Dermis blood vessel endothelial cell (primary cell): Measurements from ENCODE around the gene RNASE3. TPM values are rescaled to one million over a fixed set of nuclear protein-coding genes. Genes with fewer than 3 reads are reported as not detected.
"Not testable (repeated sequence)": the region's sequence is repeated elsewhere in the genome, so short reads cannot be mapped to it uniquely, and the experiment has no call there.

ENCODE experiments used
- DNase-seq: peaks from one replicate; pipeline ENCODE4 v3.0.0; 2010
- total RNA-seq: library from RNA; depleted of rRNA; stranded (reverse); fragments of >200 nt; gene quantifications from 2 replicates; pipeline ENCODE4 v1.2.3, GENCODE V29; 2014

The RNASE3 gene
- total RNA-seq: not detected in 2 replicates

DNA sequence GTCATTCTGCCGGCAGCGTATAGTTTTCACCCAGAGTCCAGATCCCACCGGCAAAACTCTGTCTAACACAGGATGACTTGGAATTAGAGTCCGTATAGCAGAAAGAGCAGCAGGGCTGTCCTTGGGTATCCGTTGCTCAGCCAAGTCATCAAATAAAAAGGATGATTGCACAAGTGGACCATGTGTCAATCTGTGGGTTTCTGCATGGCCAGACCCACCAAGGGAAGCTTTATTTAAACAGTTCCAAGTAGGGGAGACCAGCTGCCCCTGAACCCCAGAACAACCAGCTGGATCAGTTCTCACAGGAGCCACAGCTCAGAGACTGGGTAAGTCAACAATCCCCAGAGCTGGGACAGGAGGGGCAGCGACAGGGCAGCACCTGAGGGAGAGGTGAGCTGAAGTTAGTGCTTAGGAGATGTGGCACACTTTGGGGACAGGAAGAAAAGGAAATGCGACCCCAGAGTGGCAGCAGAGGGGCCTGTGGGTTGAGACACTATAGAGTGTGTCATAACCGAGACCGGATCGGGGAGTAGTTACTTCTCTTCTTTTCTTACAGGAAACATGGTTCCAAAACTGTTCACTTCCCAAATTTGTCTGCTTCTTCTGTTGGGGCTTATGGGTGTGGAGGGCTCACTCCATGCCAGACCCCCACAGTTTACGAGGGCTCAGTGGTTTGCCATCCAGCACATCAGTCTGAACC lies at the start of gene RNASE3:
RNASE3 (plus strand) TSS at position 260 of the 700 bp plus-strand sequence; CDS start at position 562, 302 bp downstream.
- not testable (repeated sequence) for DNase-seq

DNA sequence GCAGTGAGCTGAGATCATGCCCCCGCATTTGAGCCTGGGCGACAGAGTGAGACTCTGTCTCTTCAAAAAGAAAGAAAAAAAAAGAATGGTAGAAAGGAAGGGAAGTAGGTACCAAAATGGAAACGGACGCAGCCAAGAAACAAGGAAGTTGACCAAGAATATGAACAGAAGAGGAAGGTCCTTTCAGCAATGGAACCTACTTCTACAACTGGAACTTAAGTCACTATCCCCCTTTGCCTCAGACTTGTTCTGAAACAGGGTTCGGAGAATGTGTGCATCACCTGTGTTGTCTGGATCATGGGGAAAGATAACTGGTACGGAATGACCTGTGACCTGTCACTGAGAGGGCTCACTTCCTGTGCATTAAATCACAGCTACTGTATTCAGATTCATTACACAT lies 44.6 kb upstream of the RNASE3 start:
- DNase-seq: no peak

DNA sequence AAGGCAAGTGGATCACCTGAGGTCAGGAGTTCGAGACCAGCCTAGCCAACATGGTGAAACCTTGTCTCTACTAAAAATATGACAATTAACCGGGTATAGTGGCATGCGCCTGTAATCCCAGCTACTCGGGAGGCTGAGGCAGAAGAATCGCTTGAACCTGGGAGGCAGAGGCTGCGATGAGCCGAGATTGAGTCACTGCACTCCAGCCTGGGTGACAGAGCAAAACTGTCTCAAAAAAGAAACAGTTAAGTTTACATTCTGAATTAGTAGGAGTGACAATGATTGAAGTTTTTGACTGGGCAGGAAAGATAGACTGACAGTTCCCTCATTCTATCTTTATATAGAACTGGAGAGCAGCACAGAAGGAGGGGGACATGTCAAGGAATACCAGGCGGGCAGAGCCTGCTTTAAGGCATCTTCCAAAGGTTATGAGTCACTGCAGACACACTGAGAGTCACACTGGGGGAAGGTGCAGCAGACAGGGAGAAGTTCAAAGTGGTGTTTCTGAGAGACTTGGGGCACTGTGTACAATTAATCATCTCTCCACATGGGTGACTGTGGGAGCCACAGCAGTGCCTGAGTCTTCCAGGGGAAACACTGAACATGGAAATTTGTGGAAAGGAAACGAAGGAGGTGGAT lies 42.8 kb upstream of the RNASE3 start:
- DNase-seq: no peak

DNA sequence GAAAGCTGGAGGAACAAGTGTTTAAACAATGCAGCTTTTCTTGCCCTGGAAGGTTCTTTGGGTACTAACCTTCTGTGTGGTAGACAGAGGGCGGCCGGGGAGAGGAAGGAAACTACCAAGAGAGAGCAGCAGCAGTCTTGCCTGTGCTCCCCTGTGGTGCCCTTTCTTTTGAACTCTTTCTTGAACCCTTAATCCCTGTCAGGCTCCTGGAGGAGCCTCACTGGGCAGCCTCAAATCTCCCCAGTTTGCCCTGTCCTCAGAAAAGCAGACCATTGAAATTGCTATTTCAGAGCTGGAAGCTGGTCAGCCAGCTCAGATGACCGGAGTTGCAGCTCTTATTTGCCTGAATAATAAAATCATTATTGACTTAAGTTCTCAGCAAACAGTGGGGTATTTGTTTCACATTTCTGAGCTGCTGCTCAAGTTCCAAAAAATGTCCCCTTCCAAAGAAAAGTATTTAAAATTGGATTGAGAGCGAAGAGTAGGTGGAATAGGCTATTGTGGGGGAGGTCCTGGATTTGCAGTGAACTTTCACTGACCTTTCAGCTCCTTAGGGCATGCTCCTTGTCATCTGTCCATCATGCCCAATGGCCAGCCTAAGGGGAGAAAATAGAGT lies 42.1 kb upstream of the RNASE3 start:
- DNase-seq: no peak

DNA sequence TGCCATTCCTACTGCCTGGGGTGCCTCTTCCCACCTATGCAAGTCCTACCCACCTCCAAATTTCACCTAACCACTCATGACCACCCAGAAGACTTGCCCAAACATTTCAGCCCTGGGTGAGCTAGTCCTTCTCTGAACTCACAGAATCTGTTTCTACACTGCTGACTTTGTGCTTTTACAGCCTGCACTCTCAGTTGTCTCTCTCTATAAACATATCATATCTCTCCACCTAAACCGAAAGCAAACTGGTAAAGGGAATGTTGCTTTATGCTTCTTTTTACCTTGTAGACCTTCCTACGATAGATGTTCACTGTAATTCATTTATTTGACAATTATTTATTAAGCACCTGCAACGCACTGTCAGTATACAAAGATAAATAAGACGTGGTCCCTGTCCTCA lies 38.1 kb upstream of the RNASE3 start:
- DNase-seq: no peak

DNA sequence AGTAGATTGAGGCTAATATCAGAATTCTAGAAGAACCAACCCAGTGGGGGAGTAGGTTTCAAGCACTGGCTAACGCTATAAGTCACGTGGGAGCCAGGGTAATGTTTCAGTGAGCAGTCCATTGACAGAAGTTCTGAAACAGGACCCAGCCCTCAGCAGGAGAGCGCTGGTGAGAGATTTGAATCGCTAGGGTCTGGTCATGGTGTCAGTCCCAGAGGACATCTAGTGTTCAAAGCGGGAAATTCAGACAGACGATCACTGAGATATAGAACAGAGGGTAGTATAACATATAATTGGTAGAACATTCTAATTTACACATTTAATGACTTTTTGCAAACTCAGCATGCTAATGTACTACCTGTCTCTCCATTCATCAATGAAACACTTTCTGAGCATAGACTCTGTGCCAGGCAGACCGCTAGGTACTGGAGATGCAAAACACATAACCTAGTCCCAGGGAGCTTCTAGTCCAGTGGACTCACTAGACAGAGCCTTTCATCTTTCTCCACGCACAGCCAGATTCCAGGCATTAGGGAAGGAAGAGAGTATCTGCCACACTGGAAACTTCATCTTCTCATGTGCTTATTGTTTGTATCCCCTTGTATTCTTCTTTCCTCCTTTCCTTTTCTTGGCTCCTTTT lies 35.4 kb upstream of the RNASE3 start:
- peak; percentile 89 for DNase-seq

DNA sequence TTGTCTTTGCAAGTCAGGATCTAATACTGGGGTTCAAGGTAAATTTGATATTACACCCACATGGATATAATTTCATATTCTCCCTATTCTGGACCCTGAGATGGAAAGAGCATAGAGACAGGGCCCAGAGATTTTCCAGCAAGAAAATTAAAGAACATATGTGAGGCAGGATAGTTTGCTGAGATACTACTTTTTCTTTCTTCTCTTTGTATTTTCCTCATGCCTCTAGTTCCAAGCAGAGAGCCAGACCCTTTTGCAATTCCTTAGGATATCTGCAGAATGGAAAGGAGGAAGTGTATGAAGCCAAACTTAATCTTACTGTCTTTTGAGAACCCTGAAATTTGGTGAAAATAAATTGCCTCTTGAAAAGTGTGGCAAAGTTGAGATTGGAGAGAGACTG lies 34.0 kb upstream of the RNASE3 start:
- DNase-seq: no peak

DNA sequence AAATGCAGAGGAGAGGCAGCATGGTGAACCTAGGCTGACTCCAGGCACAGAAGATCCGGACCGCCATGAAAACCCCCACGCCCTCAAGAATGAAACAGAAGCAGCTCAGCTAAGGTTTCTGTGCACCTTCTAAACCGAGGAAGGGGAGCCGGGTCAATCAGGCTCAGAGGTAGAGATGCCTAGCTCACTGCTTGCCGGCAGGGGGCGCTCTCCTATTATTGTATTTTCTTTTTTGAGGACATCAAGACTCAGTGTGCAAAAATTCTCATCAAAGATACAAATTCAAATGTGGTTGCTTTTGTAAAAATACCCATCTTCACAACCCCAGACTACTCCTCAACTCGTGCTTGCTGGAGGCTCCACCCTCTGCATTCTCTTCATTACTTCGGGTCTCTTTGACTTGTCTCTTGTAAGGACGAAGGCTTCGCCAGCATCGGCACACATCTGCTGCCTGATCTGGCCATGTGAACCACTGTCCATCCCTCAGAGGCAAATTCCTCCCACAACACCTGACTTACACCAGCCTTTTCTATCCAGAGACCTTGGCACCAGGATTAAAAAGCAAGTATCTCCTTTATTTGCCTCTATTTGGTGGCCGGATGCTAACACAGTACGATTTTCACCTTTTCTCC lies 33.4 kb upstream of the RNASE3 start:
- peak; percentile 73 for DNase-seq

DNA sequence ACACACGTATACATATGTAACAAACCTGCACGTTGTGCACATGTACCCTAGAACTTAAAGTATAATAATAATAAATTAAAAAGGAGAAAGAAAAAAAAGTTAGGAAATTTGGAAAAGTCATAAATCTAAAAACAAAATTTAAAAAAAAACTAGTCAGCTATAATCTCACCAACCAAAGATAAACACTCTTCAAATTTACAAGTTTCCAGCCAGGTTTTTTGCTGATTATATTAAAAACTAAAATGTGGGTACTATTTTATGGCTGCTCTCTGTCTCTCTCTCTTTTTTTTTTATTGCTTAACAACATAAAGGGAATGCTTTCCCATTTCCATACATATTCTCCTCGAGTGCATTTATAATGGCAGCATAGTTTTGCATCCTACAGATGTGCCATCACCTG lies 25.0 kb upstream of the RNASE3 start:
- no peak for DNase-seq

DNA sequence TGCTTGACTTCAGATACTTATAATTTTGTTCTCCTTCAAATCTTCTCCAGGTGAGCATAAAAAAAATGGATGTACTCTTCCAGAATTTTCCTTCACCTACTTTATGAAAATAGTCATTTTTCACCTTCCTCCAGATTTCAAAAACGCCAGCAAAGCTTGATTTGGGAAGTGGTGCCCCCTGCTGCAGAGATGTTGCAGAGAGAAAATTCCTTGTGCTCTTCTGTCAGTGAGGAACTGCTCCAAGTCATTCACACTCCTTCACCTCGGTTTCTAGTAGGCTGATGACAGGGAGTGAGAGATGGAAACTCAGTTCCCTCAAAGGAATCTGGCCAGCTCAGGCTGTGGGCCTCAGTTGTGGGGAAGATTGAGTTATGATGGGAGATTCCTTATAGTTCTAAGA lies 24.2 kb upstream of the RNASE3 start:
- DNase-seq: peak; percentile 41

DNA sequence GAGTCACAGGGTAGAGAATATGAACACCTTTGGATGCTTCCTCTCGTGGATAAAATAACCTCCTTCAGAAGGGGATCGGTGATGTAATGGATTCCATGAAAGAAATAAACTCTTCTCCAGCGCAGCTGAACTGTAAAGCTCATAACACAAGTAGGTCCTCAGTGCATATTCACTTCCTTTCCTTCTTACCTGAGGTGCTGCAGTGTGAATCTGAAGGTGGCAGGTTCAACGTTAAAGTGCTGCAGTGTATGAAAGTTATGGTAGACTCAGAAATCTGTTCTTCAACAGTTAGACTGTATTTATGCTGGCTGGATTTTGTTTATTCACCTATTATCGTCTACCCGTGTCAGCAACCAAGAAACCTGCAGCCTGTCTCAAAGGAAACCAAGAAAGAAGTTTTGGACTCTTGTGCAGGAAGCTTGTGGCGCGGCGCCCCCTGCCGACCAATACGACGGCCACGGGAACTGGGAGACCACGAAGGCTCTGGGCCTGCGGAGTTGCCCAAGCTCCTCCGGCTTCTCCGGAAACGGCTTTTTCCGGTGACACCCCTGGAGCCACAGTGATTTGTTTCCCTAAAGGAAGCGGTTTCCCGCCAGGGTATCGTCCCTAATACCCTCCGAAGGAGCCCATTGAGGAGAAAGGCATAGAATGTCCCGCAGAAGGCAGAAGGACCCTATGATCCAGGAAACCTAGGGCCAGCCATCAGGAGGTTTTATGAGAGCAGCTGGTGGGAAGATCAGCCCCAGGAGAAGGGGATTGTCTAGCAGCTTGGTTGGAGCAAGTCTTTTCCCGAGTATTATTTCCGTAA lies 17.6 kb upstream of the RNASE3 start:
- DNase-seq: peak; percentile 85

DNA sequence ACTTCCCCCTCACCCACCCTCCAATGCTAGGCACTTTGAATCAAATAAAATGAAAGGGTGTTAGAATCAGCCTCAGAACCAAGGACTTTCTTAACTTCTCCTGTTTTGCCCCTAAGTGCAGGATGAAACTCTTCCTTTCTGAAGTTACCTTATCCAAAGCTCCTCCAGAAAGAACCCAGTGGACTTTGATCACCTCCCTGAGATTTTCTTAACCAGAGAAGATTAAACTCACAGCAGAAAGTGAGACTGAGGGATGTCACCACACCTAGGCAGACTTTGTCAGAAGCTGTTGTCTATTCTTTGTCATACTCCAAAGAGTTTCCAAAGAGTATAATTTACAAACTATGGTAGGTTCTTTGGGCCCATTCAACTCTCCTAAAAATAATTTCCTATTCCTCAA lies 14.2 kb upstream of the RNASE3 start:
- DNase-seq: no peak

DNA sequence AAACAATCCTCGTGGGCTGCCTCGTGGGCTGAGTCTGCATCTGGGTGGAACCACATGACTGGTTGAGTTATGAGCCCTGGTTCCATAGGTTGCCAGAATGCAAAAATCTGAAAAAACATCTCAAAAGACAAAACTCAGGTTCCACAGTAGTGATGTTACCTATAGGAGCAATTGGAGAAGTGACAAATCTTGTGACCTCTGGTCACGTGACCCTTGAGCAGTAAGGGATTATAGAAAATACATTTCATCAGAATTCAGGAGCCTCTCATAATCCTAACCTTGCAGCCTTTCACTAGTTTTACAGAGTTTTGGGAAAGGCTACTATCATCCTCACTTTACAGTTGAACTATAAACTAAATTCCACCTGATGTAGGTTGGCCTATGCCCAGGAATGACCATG lies 12.5 kb upstream of the RNASE3 start:
- no peak for DNase-seq

DNA sequence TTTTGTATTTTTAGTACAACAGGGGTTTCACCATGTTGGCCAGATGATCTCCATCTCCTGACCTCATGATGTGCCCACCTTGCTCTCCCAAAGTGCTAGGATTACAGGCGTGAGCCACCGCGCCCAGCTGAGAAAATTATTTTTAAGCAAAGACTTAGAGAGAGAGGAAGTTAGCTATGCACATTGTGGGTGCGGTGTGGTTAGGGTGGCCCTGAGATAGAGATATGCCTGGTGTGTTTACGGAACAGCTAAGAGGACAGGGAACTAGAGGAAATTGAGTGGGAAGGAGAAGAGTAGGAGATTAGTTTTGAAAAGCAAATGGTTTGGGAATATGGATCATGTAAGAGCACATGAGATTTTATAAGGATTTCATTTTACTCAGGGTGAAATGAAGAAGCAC lies 10.0 kb upstream of the RNASE3 start:
- not testable (repeated sequence) for DNase-seq

DNA sequence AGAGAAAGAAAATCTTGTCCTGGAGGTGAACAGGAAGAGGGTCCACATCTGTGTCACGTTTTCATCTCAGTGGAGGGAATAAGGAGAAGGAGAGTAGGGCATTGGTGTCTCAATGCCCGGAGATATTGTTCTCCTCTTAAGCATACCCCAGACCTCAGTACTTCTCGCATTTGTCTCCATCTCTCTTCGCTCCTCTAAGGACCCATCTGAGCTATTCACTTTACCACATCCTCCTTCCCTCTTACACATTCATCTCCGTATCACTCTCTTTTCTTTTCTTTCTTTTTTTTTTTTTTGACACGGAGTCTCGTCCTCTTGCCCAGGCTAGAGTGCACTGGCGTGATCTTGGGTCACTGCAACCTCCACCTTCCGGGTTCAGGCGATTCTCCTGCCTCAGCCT lies 8.4 kb upstream of the RNASE3 start:
- not testable (repeated sequence) for DNase-seq

DNA sequence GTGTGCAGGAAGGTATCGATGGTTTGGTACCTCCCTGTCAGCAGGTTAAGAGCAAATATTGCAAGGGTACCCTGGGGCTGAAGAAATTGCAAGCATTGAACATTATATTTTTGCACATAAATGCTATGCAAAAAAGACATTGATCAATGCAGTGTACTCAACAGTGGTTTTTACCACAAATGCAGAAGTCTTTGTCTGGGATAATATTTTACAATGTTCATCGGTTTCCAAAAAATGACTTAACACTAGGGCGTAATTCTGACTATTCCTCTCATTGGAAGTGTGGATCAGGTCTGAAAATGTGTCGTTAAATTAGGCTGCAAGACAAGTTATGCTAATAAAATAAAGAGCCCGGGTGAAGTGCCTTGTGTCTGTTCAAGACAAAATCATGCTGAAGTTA lies 2.8 kb upstream of the RNASE3 start:
- DNase-seq: not testable (repeated sequence)

DNA sequence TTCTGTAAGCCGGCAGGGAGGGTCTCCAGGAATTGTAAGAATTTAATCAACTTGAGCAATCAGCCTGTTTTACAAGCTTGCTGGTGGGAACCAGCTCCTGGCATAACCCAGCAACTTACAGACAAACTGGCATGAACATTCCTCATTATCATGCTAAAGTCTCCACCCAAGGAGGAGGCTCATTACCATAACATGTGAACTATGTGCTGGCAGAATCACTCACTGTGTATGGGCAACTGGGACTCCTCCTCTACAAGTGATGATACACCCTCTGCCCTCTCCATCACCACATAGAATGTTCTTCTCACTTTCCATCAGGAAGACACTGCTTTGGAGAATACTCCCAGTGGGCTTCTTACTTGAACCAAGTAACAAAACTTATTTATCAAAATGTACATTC lies 4.1 kb downstream of the RNASE3 start:
- not testable (repeated sequence) for DNase-seq

DNA sequence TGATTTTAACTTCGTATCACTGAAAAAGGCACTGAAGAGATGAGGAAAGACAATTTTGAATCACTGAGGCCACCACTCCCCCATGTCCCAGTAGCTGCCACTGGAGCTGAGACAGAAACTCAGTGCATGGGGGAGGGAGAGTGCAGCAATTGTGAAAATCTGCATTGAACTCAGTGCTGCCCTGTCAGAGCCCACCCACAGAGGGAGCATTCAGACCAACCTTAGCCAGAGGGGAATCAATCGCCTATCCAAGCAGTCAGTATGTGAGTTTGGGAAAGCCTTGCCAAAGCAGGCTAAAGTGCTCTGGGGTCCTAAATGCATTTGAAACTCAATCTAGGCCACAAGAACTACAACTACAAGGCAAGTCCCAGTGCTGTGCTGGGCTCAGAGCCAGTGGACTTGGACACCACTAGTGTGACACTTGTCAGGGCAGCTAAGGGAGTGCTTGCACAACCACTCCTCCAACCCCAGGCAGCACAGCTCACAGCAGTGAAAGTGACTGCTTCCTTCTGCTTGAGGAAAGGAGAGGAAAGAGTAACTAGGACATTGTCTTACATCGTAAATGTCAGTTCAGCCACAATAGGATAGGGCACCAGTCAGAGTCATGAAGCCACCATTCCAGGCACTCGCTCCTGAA lies 13.3 kb downstream of the RNASE3 start:
- no peak for DNase-seq

DNA sequence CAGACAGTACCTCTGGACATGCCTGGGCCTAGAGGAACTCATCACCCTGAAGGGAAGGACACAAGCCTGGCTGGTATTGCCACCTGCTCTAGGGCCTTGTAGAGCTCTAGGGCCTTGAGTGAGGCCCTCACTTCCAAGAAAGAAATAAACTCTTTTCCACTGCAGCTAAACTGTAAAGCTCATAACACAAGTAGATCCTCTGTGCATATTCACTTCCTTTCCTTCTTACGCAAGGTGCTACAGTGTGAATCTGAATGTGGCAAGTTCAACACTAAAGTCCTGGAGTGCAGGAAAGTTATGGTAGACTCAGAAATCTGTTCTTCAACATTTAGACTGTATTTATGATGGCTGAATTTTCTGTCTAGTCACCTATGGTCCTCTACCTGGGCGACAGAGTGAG lies 14.5 kb downstream of the RNASE3 start:
- DNase-seq: no peak

DNA sequence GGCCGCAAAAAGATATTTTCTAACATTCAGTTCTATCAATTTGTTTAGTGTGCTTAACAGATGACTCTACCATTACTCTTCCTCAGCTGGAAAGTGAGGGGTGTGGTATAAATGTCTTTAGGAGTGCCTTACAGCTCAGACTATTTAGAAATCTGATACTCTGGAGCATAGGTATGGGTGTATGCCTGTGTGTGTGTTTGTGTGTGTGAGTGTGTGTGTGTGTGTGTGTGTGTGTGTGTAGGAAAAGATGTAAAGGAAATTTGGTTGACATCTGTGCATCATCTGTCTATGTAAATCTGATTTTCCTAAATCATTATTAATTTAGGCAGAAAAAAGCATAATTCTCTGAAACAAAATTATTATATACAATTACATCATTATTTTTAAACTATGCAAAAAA lies 16.0 kb downstream of the RNASE3 start:
- DNase-seq: no peak

DNA sequence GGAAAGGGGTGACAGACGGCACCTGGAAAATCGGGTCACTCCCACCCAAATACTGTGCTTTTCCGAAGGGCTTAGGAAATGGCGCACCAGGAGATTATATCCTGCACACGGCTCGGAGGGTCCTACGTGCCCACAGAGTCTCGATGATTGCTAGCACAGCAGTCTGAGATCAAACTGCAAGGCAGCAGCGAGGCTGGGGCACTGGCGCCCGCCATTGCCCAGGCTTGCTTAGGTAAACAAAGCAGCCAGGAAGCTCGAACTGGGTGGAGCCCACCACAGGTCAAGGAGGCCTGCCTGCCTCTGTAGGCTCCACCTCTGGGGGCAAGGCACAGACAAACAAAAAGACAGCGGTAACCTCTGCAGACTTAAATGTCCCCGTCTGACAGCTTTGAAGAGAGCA lies 19.6 kb downstream of the RNASE3 start:
- not testable (repeated sequence) for DNase-seq
